GM21515 (cell line): ENCODE results near the gene GPX2.
A peak's percentile ranks its signal among the peaks of the same experiment; 100 is the strongest.
"Not testable (repeated sequence)": the region's sequence is repeated elsewhere in the genome, so short reads cannot be mapped to it uniquely, and the experiment has no call there.

Experiments
- ATAC-seq: cut with Tn5 transposase; IDR thresholded peaks from one replicate; pipeline ENCODE4 v1.9.1; 2021; ENCODE audit not compliant: unreplicated experiment

Gene GPX2

GRCh38 chr14:64915029-64915424 is 27.5 kb downstream of the GPX2 start:
- no peak for ATAC-seq

GRCh38 chr14:64914237-64915028 is 28.1 kb downstream of the GPX2 start, which contains the start of gene CHURC1:
CHURC1 (plus strand) TSS chr14:64914455; CDS start chr14:64914496, 41 bp downstream.
- ATAC-seq, result peak; percentile 95

- ATAC-seq, result not testable (repeated sequence)
Observed at GRCh38 chr14:64913477-64913876, 29.1 kb downstream of the GPX2 start.

- no peak for ATAC-seq
Observed at GRCh38 chr14:64912261-64912660, 30.3 kb downstream of the GPX2 start.

- ATAC-seq, result no peak
Observed at GRCh38 chr14:64910847-64911495, 31.6 kb downstream of the GPX2 start.

GRCh38 chr14:64906022-64906421 is 36.5 kb downstream of the GPX2 start:
- ATAC-seq, result no peak

- no peak for ATAC-seq
Observed at GRCh38 chr14:64899958-64900357, 42.6 kb downstream of the GPX2 start.

GRCh38 chr14:64891839-64892375 is 50.6 kb downstream of the GPX2 start:
- no peak for ATAC-seq

- ATAC-seq, result no peak
Observed at GRCh38 chr14:64891173-64891838, 51.2 kb downstream of the GPX2 start.

GRCh38 chr14:64889352-64889751 is 53.2 kb downstream of the GPX2 start:
- no peak for ATAC-seq
